GM23338 (cell line): Measurements from ENCODE around the gene NTM. TPM values are rescaled to one million over a fixed set of nuclear protein-coding genes. Genes with fewer than 3 reads are reported as not detected.

Experiments
- ATAC-seq: fragments of 200-7000 bp; cut with Tn5 transposase; 3 replicates; pipeline ENCODE4 v1.9.1; 2020
- DNase-seq: peaks from one replicate; pipeline ENCODE4 v3.0.0-alpha.2; 2015; ENCODE audit warnings: low spot score
- H2AFZ ChIP-seq: fragments of 200-600 bp; sonication (generic); 2 replicates; pipeline ENCODE4 v1.8.0; 2016; ENCODE audit warnings: antibody characterized with exemption, mild to moderate bottlenecking, moderate library complexity
- H3F3A ChIP-seq: fragments of 200-600 bp; sonication (generic); replicated peaks from 2 replicates; pipeline ENCODE4 v1.8.0; 2017; ENCODE audit warnings: antibody characterized with exemption, mixed run types, low read depth
- H3K27ac ChIP-seq: fragments of 200-600 bp; sonication (generic); 2 replicates; pipeline ENCODE4 v1.6.1; 2016; ENCODE audit warnings: low read depth
- H3K27me3 ChIP-seq: fragments of 200-600 bp; sonication (generic); 2 replicates; pipeline ENCODE4 v1.8.0; 2016; ENCODE audit warnings: mild to moderate bottlenecking, mixed run types, moderate library complexity; ENCODE audit not compliant: insufficient read depth
- H3K36me3 ChIP-seq: fragments of 200-600 bp; sonication (generic); 2 replicates; pipeline ENCODE4 v1.8.0; 2016; ENCODE audit warnings: mild to moderate bottlenecking; ENCODE audit not compliant: insufficient read depth
- H3K4me1 ChIP-seq: fragments of 200-600 bp; sonication (generic); 2 replicates; pipeline ENCODE4 v1.8.0; 2016; ENCODE audit warnings: mild to moderate bottlenecking, moderate library complexity; ENCODE audit not compliant: insufficient read depth
- H3K4me2 ChIP-seq: fragments of 200-600 bp; sonication (generic); 2 replicates; pipeline ENCODE4 v1.7.1; 2017; ENCODE audit warnings: mixed run types
- H3K4me3 ChIP-seq: fragments of 200-600 bp; sonication (generic); 2 replicates; pipeline ENCODE4 v1.6.1; 2016; ENCODE audit warnings: mixed run types
- H3K79me2 ChIP-seq: fragments of 200-600 bp; sonication (generic); replicated peaks from 2 replicates; pipeline ENCODE4 v1.8.0; 2017; ENCODE audit warnings: mild to moderate bottlenecking; ENCODE audit not compliant: insufficient read depth
- H3K9me2 ChIP-seq: fragments of 200-600 bp; sonication (generic); 2 replicates; pipeline ENCODE4 v1.8.0; 2017; ENCODE audit not compliant: insufficient read depth
- H4K20me1 ChIP-seq: fragments of 200-600 bp; sonication (generic); replicated peaks from 2 replicates; pipeline ENCODE4 v1.8.0; 2017; ENCODE audit warnings: mild to moderate bottlenecking; ENCODE audit not compliant: insufficient read depth
- H3K27ac Mint-ChIP-seq: 2 replicates; pipeline ENCODE4 v1.8.0; 2020; ENCODE audit warnings: inconsistent platforms, mild to moderate bottlenecking, moderate library complexity, mixed read lengths
- H3K27me3 Mint-ChIP-seq: 3 replicates; pipeline ENCODE4 v1.8.0; 2022; ENCODE audit warnings: low read depth, mild to moderate bottlenecking, moderate library complexity, mixed read lengths, inconsistent platforms; ENCODE audit not compliant: insufficient read depth, poor library complexity
- H3K36me3 Mint-ChIP-seq: 3 replicates; pipeline ENCODE4 v1.8.0; 2021; ENCODE audit warnings: low read depth, mild to moderate bottlenecking, inconsistent platforms, moderate library complexity, mixed read lengths
- H3K4me1 Mint-ChIP-seq: 3 replicates; pipeline ENCODE4 v1.8.0; 2020; ENCODE audit warnings: mild to moderate bottlenecking, inconsistent platforms, mixed read lengths
- H3K4me3 Mint-ChIP-seq: 3 replicates; pipeline ENCODE4 v1.8.0; 2021; ENCODE audit warnings: moderate library complexity, mild to moderate bottlenecking, inconsistent platforms, mixed read lengths
- H3K9me3 Mint-ChIP-seq: 3 replicates; pipeline ENCODE4 v1.8.0; 2020; ENCODE audit warnings: moderate library complexity, mild to moderate bottlenecking, inconsistent platforms, mixed read lengths
- CREB1 ChIP-seq: fragments of 250-450 bp; sonication (Bioruptor Pico); IDR thresholded peaks from 2 replicates; pipeline ENCODE4 v1.5.0; 2020; ENCODE audit warnings: low read depth, mild to moderate bottlenecking, moderate library complexity
- CTCF ChIP-seq, 2 experiments: fragments of 200-600 bp in 1 of 2; sonication (generic) in 1 of 2; conservative IDR thresholded peaks; 2 replicates each; pipeline versions ENCODE4 v1.5.1 to v1.6.1; 2016 to 2017; ENCODE audit warnings: antibody characterized with exemption in 2 of 2, low read depth in 2 of 2, mild to moderate bottlenecking in 2 of 2, moderate library complexity in 1 of 2
- EZH2 ChIP-seq: fragments of 200-600 bp; sonication (generic); IDR thresholded peaks from one replicate; pipeline ENCODE4 v1.8.0; 2017; ENCODE audit warnings: antibody characterized with exemption, mild to moderate bottlenecking, low read depth; ENCODE audit not compliant: unreplicated experiment
- EZH2phosphoT487 ChIP-seq: fragments of 200-600 bp; sonication (generic); IDR thresholded peaks from one replicate; pipeline ENCODE4 v1.8.1; 2018; ENCODE audit warnings: antibody characterized with exemption; ENCODE audit not compliant: unreplicated experiment
- JUNB ChIP-seq: IDR thresholded peaks from one replicate; pipeline ENCODE4 v1.6.1; 2016; ENCODE audit warnings: antibody characterized with exemption; ENCODE audit not compliant: unreplicated experiment
- NANOG ChIP-seq: IDR thresholded peaks from 2 replicates; pipeline ENCODE4 v1.6.1; 2016; ENCODE audit warnings: antibody characterized with exemption, borderline replicate concordance
- POLR2AphosphoS5 ChIP-seq: IDR thresholded peaks from 2 replicates; pipeline ENCODE4 v1.6.1; 2016; ENCODE audit warnings: antibody characterized with exemption, low read depth
- REST ChIP-seq: IDR thresholded peaks from one replicate; pipeline ENCODE4 v1.6.1; 2018; ENCODE audit warnings: antibody characterized with exemption; ENCODE audit not compliant: unreplicated experiment
- STAT1 ChIP-seq: IDR thresholded peaks from one replicate; pipeline ENCODE4 v1.6.1; 2016; ENCODE audit warnings: antibody characterized with exemption; ENCODE audit not compliant: unreplicated experiment
- ZNF114 ChIP-seq: fragments of 250-450 bp; sonication (Bioruptor Pico); IDR thresholded peaks from 2 replicates; pipeline ENCODE4 v1.5.0; 2020; ENCODE audit warnings: mild to moderate bottlenecking, moderate library complexity
- ZNF331 ChIP-seq: fragments of 250-450 bp; sonication (Bioruptor Pico); IDR thresholded peaks from 2 replicates; pipeline ENCODE4 v1.5.0; 2020; ENCODE audit warnings: low read depth, mild to moderate bottlenecking, moderate library complexity
- ZNF462 ChIP-seq: fragments of 250-450 bp; sonication (Bioruptor Pico); IDR thresholded peaks from 2 replicates; pipeline ENCODE4 v1.5.0; 2020; ENCODE audit warnings: mild to moderate bottlenecking, moderate library complexity
- polyA plus RNA-seq: library from polyadenylated mRNA; unstranded; fragments of >200 nt; fragmentation: Nextera tagmentation; extraction: Ambion mirVana; gene quantifications from 2 replicates; pipeline ENCODE4 v1.2.1, GENCODE V29; 2016
- total RNA-seq: library from RNA; depleted of rRNA; stranded (reverse); fragments of >200 nt; shearing (Covaris generic); gene quantifications from 2 replicates; pipeline ENCODE4 v1.2.3, GENCODE V29; 2014
- TF ChIP-seq, protein P1 (sequence below): IDR thresholded peaks from 2 replicates; pipeline ENCODE4 v1.6.1; 2016; ENCODE audit warnings: antibody characterized with exemption

NTM gene
- total and polyA plus RNA-seq, 2 experiments from 2014 or later = 10.6 to 14.6 TPM

- Histone ChIP-seq H3F3A (no peaks in the 10 kb centered on the region), H4K20me1 (no peaks in the 10 kb centered on the region), H2AFZ (no peak overlapping the region), H3K4me3 (no peak overlapping the region), H3K27me3 (no peaks in the 10 kb centered on the region), H3K9me2 (peaks cover 6% of the 10 kb centered on the region; the same call in 1 of the 2 replicates), H3K79me2 (no peaks in the 10 kb centered on the region), H3K4me1 (peaks cover 26% of the 10 kb centered on the region), H3K4me2 (no peak overlapping the region), H3K36me3 (no peaks in the 10 kb centered on the region), H3K27ac (no peak overlapping the region)
- Mint-ChIP-seq H3K27ac (no peak overlapping the region), H3K9me3 (no peaks in the 10 kb centered on the region), H3K36me3 (no peaks in the 10 kb centered on the region), H3K27me3 (peaks cover 6% of the 10 kb centered on the region), H3K4me3 (no peak overlapping the region), H3K4me1 (peaks cover 50% of the 10 kb centered on the region)
- DNase-seq = no peak
- no peak for ATAC-seq
- TF ChIP-seq NANOG = no peak
- no peak for TF ChIP-seq STAT1
- no peak for TF ChIP-seq REST
- no peak for TF ChIP-seq ZNF114
- TF ChIP-seq, protein P1, sequence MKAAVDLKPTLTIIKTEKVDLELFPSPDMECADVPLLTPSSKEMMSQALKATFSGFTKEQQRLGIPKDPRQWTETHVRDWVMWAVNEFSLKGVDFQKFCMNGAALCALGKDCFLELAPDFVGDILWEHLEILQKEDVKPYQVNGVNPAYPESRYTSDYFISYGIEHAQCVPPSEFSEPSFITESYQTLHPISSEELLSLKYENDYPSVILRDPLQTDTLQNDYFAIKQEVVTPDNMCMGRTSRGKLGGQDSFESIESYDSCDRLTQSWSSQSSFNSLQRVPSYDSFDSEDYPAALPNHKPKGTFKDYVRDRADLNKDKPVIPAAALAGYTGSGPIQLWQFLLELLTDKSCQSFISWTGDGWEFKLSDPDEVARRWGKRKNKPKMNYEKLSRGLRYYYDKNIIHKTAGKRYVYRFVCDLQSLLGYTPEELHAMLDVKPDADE = no peak
- no peak for TF ChIP-seq POLR2AphosphoS5
- TF ChIP-seq ZNF462 = no peak
- TF ChIP-seq EZH2phosphoT487 = no peak
- no peak for TF ChIP-seq ZNF331 (CRISPR knock-in tag)
- TF ChIP-seq JUNB = no peak
- no peak for TF ChIP-seq CTCF (conservative IDR thresholded peaks at IDR 0.05; ENCODE audit: low read depth in 2 of 2)
- no peak for TF ChIP-seq EZH2
- TF ChIP-seq CREB1 = no peak
Observed at GRCh38 chr11:131560287-131560686, 189.9 kb downstream of the NTM start.
